IMR-90 (cell line): ENCODE results near the gene GRM5. TPM values are rescaled to one million over a fixed set of nuclear protein-coding genes. Genes with fewer than 3 reads are reported as not detected.

Source experiments
- ATAC-seq: fragments of 200-7000 bp; cut with Tn5 transposase; 2 replicates; pipeline ENCODE4 v1.9.1; 2020; ENCODE audit warnings: low read depth, mild to moderate bottlenecking, moderate library complexity
- BruUV-seq: library from RNA; stranded (reverse); fragments of 400-500 nt; replicated peaks from 2 replicates; lab custom pipeline; 2021; lab: Mats Ljungman, UMichigan
- CTCF ChIA-PET: fragments of 300-600 bp; formaldehyde crosslinking; extraction: SDS; loops from one replicate; lab custom pipeline; 2021; ENCODE audit warnings: antibody characterized with exemption; lab: Yijun Ruan, JAX
- POLR2A ChIA-PET: fragments of 300-600 bp; sonication (Branson Sonifier 250); formaldehyde crosslinking; loops from one replicate; lab custom pipeline; 2022; ENCODE audit warnings: antibody characterized with exemption; ENCODE audit not compliant: unreplicated experiment; lab: Charles Lee
- DNase-seq: peaks from one replicate; pipeline ENCODE4 v3.0.0; 2013
- H2AFZ ChIP-seq: replicated peaks from 2 replicates; pipeline ENCODE3; 2013; ENCODE audit warnings: low read length, mild to moderate bottlenecking; ENCODE audit not compliant: poor library complexity
- H2AK5ac ChIP-seq: 2 replicates; pipeline ENCODE4 v1.6.1; 2013; ENCODE audit warnings: low read depth, low read length, inconsistent platforms
- H2AK9ac ChIP-seq: replicated peaks from 2 replicates; pipeline ENCODE3; 2013; ENCODE audit warnings: mild to moderate bottlenecking, low read depth, low read length, moderate library complexity; ENCODE audit not compliant: poor library complexity
- H2BK120ac ChIP-seq: 2 replicates; pipeline ENCODE4 v1.6.1; 2013; ENCODE audit warnings: low read depth, low read length, inconsistent platforms
- H2BK15ac ChIP-seq: 3 replicates; pipeline ENCODE4 v1.6.1; 2013; ENCODE audit warnings: low read depth, low read length, inconsistent platforms
- H2BK20ac ChIP-seq: 2 replicates; pipeline ENCODE4 v1.6.1; 2013; ENCODE audit warnings: low read depth, mild to moderate bottlenecking, inconsistent platforms, low read length, moderate library complexity
- H2BK5ac ChIP-seq: 2 replicates; pipeline ENCODE4 v1.6.1; 2013; ENCODE audit warnings: mild to moderate bottlenecking, low read depth, low read length, inconsistent platforms; ENCODE audit not compliant: poor library complexity, severe bottlenecking
- H3K14ac ChIP-seq: replicated peaks from 2 replicates; pipeline ENCODE4 v1.6.1; 2013; ENCODE audit warnings: low read depth, low read length, inconsistent platforms
- H3K18ac ChIP-seq: 2 replicates; pipeline ENCODE4 v1.6.1; 2013; ENCODE audit warnings: low read depth, low read length, control low read depth
- H3K23ac ChIP-seq: 2 replicates; pipeline ENCODE4 v1.6.1; 2013; ENCODE audit warnings: low read depth, low read length, inconsistent platforms
- H3K27ac ChIP-seq: 2 replicates; pipeline ENCODE4 v1.5.1; 2013; ENCODE audit warnings: mild to moderate bottlenecking, control low read depth, low read length; ENCODE audit not compliant: insufficient read depth
- H3K27me3 ChIP-seq: 2 replicates; pipeline ENCODE4 v1.6.1; 2013; ENCODE audit warnings: low read length; ENCODE audit not compliant: control insufficient read depth, insufficient read depth
- H3K36me3 ChIP-seq: 2 replicates; pipeline ENCODE4 v1.6.1; 2013; ENCODE audit warnings: low read length, mixed read lengths; ENCODE audit not compliant: control insufficient read depth, insufficient read depth
- H3K4ac ChIP-seq: 2 replicates; pipeline ENCODE4 v1.6.1; 2013; ENCODE audit warnings: low read depth, low read length, inconsistent platforms
- H3K4me1 ChIP-seq: 2 replicates; pipeline ENCODE4 v1.6.1; 2013; ENCODE audit warnings: low read length, mixed read lengths; ENCODE audit not compliant: control insufficient read depth, insufficient read depth
- H3K4me2 ChIP-seq: 2 replicates; pipeline ENCODE4 v1.6.1; 2013; ENCODE audit warnings: low read depth, mild to moderate bottlenecking, control low read depth, low read length, moderate library complexity
- H3K4me3 ChIP-seq: 2 replicates; pipeline ENCODE4 v1.5.1; 2013; ENCODE audit warnings: low read depth, mild to moderate bottlenecking, control low read depth, low read length, moderate library complexity; ENCODE audit not compliant: insufficient read depth
- H3K56ac ChIP-seq: 2 replicates; pipeline ENCODE4 v1.6.1; 2013; ENCODE audit warnings: low read length, inconsistent platforms; ENCODE audit not compliant: insufficient read depth; ENCODE audit errors: extremely low read depth
- H3K79me1 ChIP-seq, 2 experiments: 2 replicates each; pipeline ENCODE4 v1.6.1; 2013; ENCODE audit warnings: low read length in 2 of 2, inconsistent platforms in 1 of 2, low read depth in 1 of 2
- H3K9ac ChIP-seq: 2 replicates; pipeline ENCODE4 v1.6.1; 2013; ENCODE audit warnings: low read depth, low read length, control low read depth
- H3K9me1 ChIP-seq: 2 replicates; pipeline ENCODE4 v1.6.1; 2013; ENCODE audit warnings: low read length, inconsistent platforms; ENCODE audit not compliant: insufficient read depth
- H3K9me3 ChIP-seq: 2 replicates; pipeline ENCODE4 v1.6.1; 2013; ENCODE audit warnings: low read length; ENCODE audit not compliant: control insufficient read depth, insufficient read depth
- H4K20me1 ChIP-seq: 2 replicates; pipeline ENCODE4 v1.6.1; 2013; ENCODE audit warnings: low read length, inconsistent platforms; ENCODE audit not compliant: insufficient read depth
- H4K5ac ChIP-seq: 2 replicates; pipeline ENCODE4 v1.6.1; 2013; ENCODE audit warnings: mild to moderate bottlenecking, low read depth, low read length, control low read depth
- H4K8ac ChIP-seq, 2 experiments: 2 replicates each; pipeline ENCODE4 v1.6.1; 2013; ENCODE audit warnings: low read depth in 2 of 2, low read length in 2 of 2, control low read depth in 1 of 2, inconsistent platforms in 1 of 2
- H4K91ac ChIP-seq: 2 replicates; pipeline ENCODE4 v1.6.1; 2013; ENCODE audit warnings: low read depth, low read length, inconsistent platforms; ENCODE audit not compliant: insufficient read depth
- BHLHE40 ChIP-seq: fragments of 150-350 bp; IDR thresholded peaks from 2 replicates; pipeline ENCODE4 v1.6.1; 2016; ENCODE audit warnings: mild to moderate bottlenecking, low read depth, low read length
- CHD1 ChIP-seq: IDR thresholded peaks from 2 replicates; pipeline ENCODE4 v1.6.1; 2012; ENCODE audit warnings: low read depth, low read length, improper control_type of control experiment
- RAD21 ChIP-seq: IDR thresholded peaks from 2 replicates; pipeline ENCODE4 v1.6.1; 2012; ENCODE audit warnings: low read length, improper control_type of control experiment
- RFX5 ChIP-seq: IDR thresholded peaks from 2 replicates; pipeline ENCODE4 v1.8.0; 2012; ENCODE audit warnings: low read depth, mild to moderate bottlenecking, low read length, moderate library complexity
- WGBS, 2 experiments: methylation state at CpG; one replicate each; pipeline versions ENCODE4 v1.1.5 to v1.1.7; 2013; ENCODE audit warnings: missing lambda C conversion rate in 2 of 2; ENCODE audit not compliant: insufficient read length in 1 of 2; ENCODE audit errors: extremely low coverage in 2 of 2; 5-methylcytosine and 5-hydroxymethylcytosine counted together
- dilution Hi-C: fragments of 300-500 bp; cut with HindIII; formaldehyde crosslinking; loops from one replicate; pipeline ENCODE4 v1.14.3; 2018; ENCODE audit warnings: low sequenced_read_pairs; ENCODE audit not compliant: unreplicated experiment
- in situ Hi-C: fragments of 300-500 bp; cut with MboI; formaldehyde crosslinking; loops from 3 replicates; pipeline ENCODE4 v1.14.3; 2019; ENCODE audit warnings: low sequenced_read_pairs, inconsistent platforms, mixed read lengths
- intact Hi-C: fragments of 100-400 bp; cut with micrococcal nuclease; formaldehyde crosslinking; loops from 2 replicates; pipeline ENCODE4 v1.10.0; 2022
- polyA plus RNA-seq, 3 experiments: library from polyadenylated mRNA; depleted of rRNA; stranded (reverse); fragments of >200 nt; gene quantifications; 2 replicates each; pipeline ENCODE4 v1.2.3, GENCODE V29; 2012; ENCODE audit warnings: low replicate concordance in 1 of 3
- total RNA-seq: library from RNA; depleted of rRNA; stranded (reverse); fragments of >200 nt; gene quantifications from 2 replicates; pipeline ENCODE4 v1.2.3, GENCODE V29; 2012
- TF ChIP-seq, protein P1 (sequence below): fragments of 150-350 bp; IDR thresholded peaks from 2 replicates; pipeline ENCODE4 v1.6.1; 2017; ENCODE audit warnings: mild to moderate bottlenecking, antibody characterized with exemption, low read length, low read depth
- TF ChIP-seq, protein P2 (sequence below): fragments of 150-350 bp; IDR thresholded peaks from 2 replicates; pipeline ENCODE4 v1.6.1; 2016; ENCODE audit warnings: low read depth, mild to moderate bottlenecking, low read length, moderate library complexity, borderline replicate concordance
- TF ChIP-seq, protein P3 (sequence below): conservative IDR thresholded peaks from 2 replicates; pipeline ENCODE4 v1.5.1; 2012; ENCODE audit warnings: mild to moderate bottlenecking, low read depth, low read length, improper control_type of control experiment

Gene GRM5
- total and polyA plus RNA-seq, 2 of the 4 experiments (the other 2 are of a cell fraction) = under 0.01 TPM

DNA sequence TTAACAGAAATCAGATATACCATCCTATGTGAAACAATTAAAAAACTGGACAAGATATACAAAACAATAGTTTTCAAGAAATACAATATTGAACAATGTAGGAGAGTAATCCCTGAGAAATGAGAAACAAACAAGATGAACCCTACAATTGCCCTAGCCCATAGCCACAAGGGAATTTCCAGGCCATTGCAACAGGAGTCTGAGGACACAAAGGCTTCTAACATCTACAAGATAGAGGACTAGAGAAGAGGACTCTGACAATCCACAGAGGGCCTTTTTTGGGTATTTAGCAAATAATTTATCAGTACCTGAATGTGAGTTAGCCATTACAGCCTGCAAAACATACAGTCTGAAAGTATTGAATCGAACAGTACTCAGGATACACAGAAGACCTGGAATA lies 251.7 kb downstream of the GRM5 start:
- Histone ChIP-seq H3K9me1 (no peaks in the 10 kb centered on the region), H3K18ac (no peak overlapping the region), H2AK5ac (no peak overlapping the region), H2AFZ (no peak overlapping the region), H3K4me2 (no peak overlapping the region), H4K20me1 (no peaks in the 10 kb centered on the region), H3K9ac (no peak overlapping the region), H3K27me3 (no peaks in the 10 kb centered on the region), H3K4me1 (no peaks in the 10 kb centered on the region), H3K4me3 (no peak overlapping the region), H3K23ac (no peak overlapping the region), H3K4ac (no peak overlapping the region), H4K91ac (no peak overlapping the region), H2BK15ac (no peak overlapping the region), H3K27ac (no peak overlapping the region), H4K8ac (no peak overlapping the region), H2BK5ac (no peak overlapping the region), H2BK20ac (no peak overlapping the region), H3K56ac (no peak overlapping the region), H4K5ac (no peak overlapping the region), H3K14ac (no peak overlapping the region), H3K36me3 (no peaks in the 10 kb centered on the region), H2AK9ac (no peak overlapping the region), H2BK120ac (no peak overlapping the region), H3K79me1 (no peaks in the 10 kb centered on the region), H3K9me3 (no peaks in the 10 kb centered on the region)
- BruUV-seq = no TSS peak
- DNase-seq (no peak), ATAC-seq (no peak)
- intact Hi-C loops (no loop called here), in situ Hi-C loops (no loop called here), dilution Hi-C loops (no loop called here)
- TF ChIP-seq, protein P1, sequence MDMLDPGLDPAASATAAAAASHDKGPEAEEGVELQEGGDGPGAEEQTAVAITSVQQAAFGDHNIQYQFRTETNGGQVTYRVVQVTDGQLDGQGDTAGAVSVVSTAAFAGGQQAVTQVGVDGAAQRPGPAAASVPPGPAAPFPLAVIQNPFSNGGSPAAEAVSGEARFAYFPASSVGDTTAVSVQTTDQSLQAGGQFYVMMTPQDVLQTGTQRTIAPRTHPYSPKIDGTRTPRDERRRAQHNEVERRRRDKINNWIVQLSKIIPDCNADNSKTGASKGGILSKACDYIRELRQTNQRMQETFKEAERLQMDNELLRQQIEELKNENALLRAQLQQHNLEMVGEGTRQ = no peak
- TF ChIP-seq RFX5 (no peak), BHLHE40 (no peak), RAD21 (no peak), CHD1 (no peak)
- TF ChIP-seq, protein P2, sequence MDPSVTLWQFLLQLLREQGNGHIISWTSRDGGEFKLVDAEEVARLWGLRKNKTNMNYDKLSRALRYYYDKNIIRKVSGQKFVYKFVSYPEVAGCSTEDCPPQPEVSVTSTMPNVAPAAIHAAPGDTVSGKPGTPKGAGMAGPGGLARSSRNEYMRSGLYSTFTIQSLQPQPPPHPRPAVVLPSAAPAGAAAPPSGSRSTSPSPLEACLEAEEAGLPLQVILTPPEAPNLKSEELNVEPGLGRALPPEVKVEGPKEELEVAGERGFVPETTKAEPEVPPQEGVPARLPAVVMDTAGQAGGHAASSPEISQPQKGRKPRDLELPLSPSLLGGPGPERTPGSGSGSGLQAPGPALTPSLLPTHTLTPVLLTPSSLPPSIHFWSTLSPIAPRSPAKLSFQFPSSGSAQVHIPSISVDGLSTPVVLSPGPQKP = no peak
- TF ChIP-seq, protein P3, sequence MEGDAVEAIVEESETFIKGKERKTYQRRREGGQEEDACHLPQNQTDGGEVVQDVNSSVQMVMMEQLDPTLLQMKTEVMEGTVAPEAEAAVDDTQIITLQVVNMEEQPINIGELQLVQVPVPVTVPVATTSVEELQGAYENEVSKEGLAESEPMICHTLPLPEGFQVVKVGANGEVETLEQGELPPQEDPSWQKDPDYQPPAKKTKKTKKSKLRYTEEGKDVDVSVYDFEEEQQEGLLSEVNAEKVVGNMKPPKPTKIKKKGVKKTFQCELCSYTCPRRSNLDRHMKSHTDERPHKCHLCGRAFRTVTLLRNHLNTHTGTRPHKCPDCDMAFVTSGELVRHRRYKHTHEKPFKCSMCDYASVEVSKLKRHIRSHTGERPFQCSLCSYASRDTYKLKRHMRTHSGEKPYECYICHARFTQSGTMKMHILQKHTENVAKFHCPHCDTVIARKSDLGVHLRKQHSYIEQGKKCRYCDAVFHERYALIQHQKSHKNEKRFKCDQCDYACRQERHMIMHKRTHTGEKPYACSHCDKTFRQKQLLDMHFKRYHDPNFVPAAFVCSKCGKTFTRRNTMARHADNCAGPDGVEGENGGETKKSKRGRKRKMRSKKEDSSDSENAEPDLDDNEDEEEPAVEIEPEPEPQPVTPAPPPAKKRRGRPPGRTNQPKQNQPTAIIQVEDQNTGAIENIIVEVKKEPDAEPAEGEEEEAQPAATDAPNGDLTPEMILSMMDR = no peak
- POLR2A ChIA-PET = no interaction called here
- CTCF ChIA-PET = no interaction called here
- WGBS, 2 experiments = no CpG with 5 or more reads among the region's 1 CpG
